Measurements from ENCODE around the gene PLA2G12A. TPM values are rescaled to one million over a fixed set of nuclear protein-coding genes. Genes with fewer than 3 reads are reported as not detected.

Gene PLA2G12A
- total and polyA plus RNA-seq, 2 of the 8 experiments (the other 6 are each of a cell fraction or from before 2014, with no cell fraction given), result 26.6 to 47.2 TPM

DNA sequence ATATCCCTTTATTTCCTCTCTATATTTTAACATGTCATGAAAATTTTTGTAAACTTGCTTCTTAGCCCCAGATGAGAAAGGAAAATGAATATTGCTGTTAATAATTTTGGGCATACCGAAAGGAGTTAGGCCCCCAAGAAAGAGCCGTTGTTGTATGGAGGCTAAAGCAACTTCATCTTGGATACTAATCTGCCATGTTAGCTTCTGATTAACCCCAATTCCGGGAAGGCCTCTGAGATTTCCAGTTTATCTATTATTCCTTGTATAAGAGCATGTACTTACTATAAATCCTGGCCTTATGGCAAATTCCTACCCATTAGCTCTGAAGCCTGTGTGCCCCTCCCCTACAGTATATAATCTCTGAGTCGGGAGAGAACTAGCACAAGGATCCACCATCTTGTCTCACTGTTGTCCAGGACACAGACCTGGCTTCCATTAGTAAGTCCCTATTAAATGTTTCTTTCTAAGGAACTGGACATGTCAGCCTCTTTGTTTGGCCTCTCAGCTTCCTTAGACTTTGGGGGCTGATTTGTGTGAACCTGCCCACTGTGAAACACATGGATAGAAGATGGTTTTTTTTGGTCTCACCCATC is 20.9 kb upstream of the PLA2G12A start:
- Histone ChIP-seq H3K4me1 (replicated peaks in 1 of 4; ENCODE audit: control insufficient read depth in 3 of 4, insufficient read depth in 4 of 4, low read length in 3 of 4) (no peaks in the 10 kb centered on the region), H4K5ac (ENCODE audit: insufficient read length, low read depth, low read length) (no peak overlapping the region), H3K79me2 (ENCODE audit: control insufficient read depth in 1 of 2, insufficient read depth in 2 of 2, low read length in 2 of 2) (no peaks in the 10 kb centered on the region), H2BK20ac (ENCODE audit: low read length) (no peak overlapping the region), H3K9ac (replicated peaks in 1 of 4; ENCODE audit: extremely low read depth in 1 of 4, low read depth in 3 of 4, low read length in 3 of 4) (no peak overlapping the region), H3K27ac (ENCODE audit: low read depth, low read length) (no peak overlapping the region), H3K36me3 (ENCODE audit: control insufficient read depth in 2 of 4, insufficient read depth in 4 of 4, low read length in 3 of 4) (no peaks in the 10 kb centered on the region), H3K4me2 (ENCODE audit: insufficient read depth in 1 of 2, low read depth in 2 of 2, low read length in 2 of 2) (no peak overlapping the region), H3K9me3 (ENCODE audit: insufficient read depth in 2 of 2, low read depth in 1 of 2, low read length in 1 of 2) (no peaks in the 10 kb centered on the region), H2BK120ac (replicated peaks; ENCODE audit: low read depth, low read length) (no peak overlapping the region), H2BK12ac (ENCODE audit: low read depth, low read length) (no peak overlapping the region), H2AK5ac (ENCODE audit: low read depth, low read length) (no peak overlapping the region), H3K27me3 (replicated peaks in 1 of 4; ENCODE audit: control insufficient read depth in 3 of 4, extremely low read depth in 1 of 4, insufficient read depth in 3 of 4, low read length in 3 of 4) (no peaks in the 10 kb centered on the region), H2BK15ac (ENCODE audit: low read length) (no peak overlapping the region), H4K8ac (ENCODE audit: extremely low read depth, insufficient read depth, low read length) (no peak overlapping the region), H2AFZ (ENCODE audit: low read length) (0 out of 2 replicates have a peak overlapping the region, but pooled peaks have one; percentile 53), H3K56ac (replicated peaks; ENCODE audit: insufficient read length, low read depth, low read length) (no peak overlapping the region), H3K4me3 (ENCODE audit: extremely low read depth in 1 of 4, insufficient read depth in 2 of 4, low read depth in 3 of 4, low read length in 4 of 4) (no peak overlapping the region), H4K91ac (replicated peaks; ENCODE audit: insufficient read length, low read length) (no peak overlapping the region), H4K20me1 (replicated peaks in 1 of 2; ENCODE audit: control insufficient read depth in 1 of 2, insufficient read depth in 2 of 2, low read length in 2 of 2) (no peaks in the 10 kb centered on the region), H3K79me1 (ENCODE audit: low read depth, low read length) (no peaks in the 10 kb centered on the region), H3K4ac (replicated peaks; ENCODE audit: insufficient read length, low read depth, low read length) (no peak overlapping the region), H2BK5ac (ENCODE audit: low read depth, low read length) (no peak overlapping the region), H3K14ac (ENCODE audit: insufficient read length) (no peak overlapping the region), H3K18ac (ENCODE audit: extremely low read depth, low read length) (no peak overlapping the region), H3K23me2 (ENCODE audit: low read depth, low read length) (no peaks in the 10 kb centered on the region), H3K23ac (ENCODE audit: insufficient read length) (no peak overlapping the region)
- ChIA-PET POLR2A (ENCODE audit: partially characterized antibody) (no interaction called here), CTCF (ENCODE audit: partially characterized antibody) (no interaction called here)
- WGBS, 2 experiments (ENCODE audit: extremely low coverage in 1 of 2, insufficient coverage in 1 of 2, insufficient read length in 1 of 2, insufficient replicate concordance in 2 of 2, low coverage in 1 of 2, low lambda C conversion rate in 2 of 2, missing lambda C conversion rate in 1 of 2), result 99% methylated on average over 4 of the region's 4 CpGs; no CpG with 5 or more reads in 1 of the 2 experiments
- FAIRE-seq, result no peak
- DNase-seq (ENCODE audit: low read depth in 1 of 2, low spot score in 2 of 2), result no peak
- TF ChIP-seq SIN3A (conservative IDR thresholded peaks at IDR 0.05 in 1 of 2, IDR thresholded peaks at IDR 0.05 in 1 of 2; ENCODE audit: low read depth in 1 of 2, low read length in 2 of 2) (no peak), RNF2 (IDR thresholded peaks at IDR 0.05; ENCODE audit: borderline replicate concordance, low read depth, low read length, missing control alignments, poor library complexity, severe bottlenecking) (no peak), BRCA1 (IDR thresholded peaks at IDR 0.05; ENCODE audit: low read depth, low read length) (no peak), KDM5A (IDR thresholded peaks at IDR 0.05; ENCODE audit: low read length) (no peak), BCL11A (IDR thresholded peaks at IDR 0.05; ENCODE audit: low read depth in 2 of 2, low read length in 2 of 2) (no peak), E2F6 (IDR thresholded peaks at IDR 0.05) (no peak), RBBP5 (IDR thresholded peaks at IDR 0.05; ENCODE audit: borderline replicate concordance, low read depth, low read length) (no peak), KDM1A (IDR thresholded peaks at IDR 0.05; ENCODE audit: borderline replicate concordance, low read length) (no peak), TBP (IDR thresholded peaks at IDR 0.05; ENCODE audit: low read depth, low read length) (no peak), KDM4A (IDR thresholded peaks at IDR 0.05; ENCODE audit: low read depth, low read length, severe bottlenecking) (no peak), GABPA (IDR thresholded peaks at IDR 0.05; ENCODE audit: borderline replicate concordance, insufficient read depth, low read length) (no peak), BACH1 (IDR thresholded peaks at IDR 0.05; ENCODE audit: low read length) (no peak), CBX5 (IDR thresholded peaks at IDR 0.05; ENCODE audit: low read depth, low read length) (no peak)
